Measurements from ENCODE around the gene PPFIA4.
A peak's percentile ranks its signal among the peaks of the same experiment; 100 is the strongest.

Gene PPFIA4

GRCh38 chr1:203082231-203082505 is 55.9 kb downstream of the PPFIA4 start:
- H3K4me1 ChIP-seq (ENCODE audit: control insufficient read depth in 1 of 2, insufficient read depth in 2 of 2, low read length in 2 of 2) = no peaks in the 10 kb centered on the region
- no peak overlapping the region for H3K4me3 ChIP-seq (ENCODE audit: low read depth, low read length)
- H3K23ac ChIP-seq (ENCODE audit: low read length) = no peak overlapping the region
- H3K79me2 ChIP-seq (ENCODE audit: control insufficient read depth, insufficient read depth, low read length, poor library complexity) = no peaks in the 10 kb centered on the region
- H4K12ac ChIP-seq (ENCODE audit: low read depth, low read length) = no peak overlapping the region
- no peaks in the 10 kb centered on the region for H3K36me3 ChIP-seq (ENCODE audit: control insufficient read depth in 1 of 2, insufficient read depth in 2 of 2, low read length in 2 of 2)
- H2BK12ac ChIP-seq (ENCODE audit: low read length) = no peak overlapping the region
- H2BK5ac ChIP-seq (ENCODE audit: low read depth, low read length, poor library complexity) = no peak overlapping the region
- no peak overlapping the region for H2BK120ac ChIP-seq (ENCODE audit: insufficient read depth, low read length, poor library complexity)
- no peak overlapping the region for H3K18ac ChIP-seq (ENCODE audit: low read length)
- no peak overlapping the region for H3K4ac ChIP-seq (ENCODE audit: low read depth, low read length)
- no peak overlapping the region for H2AFZ ChIP-seq (ENCODE audit: insufficient read depth, low read length, poor library complexity)
- no peaks in the 10 kb centered on the region for H3K27me3 ChIP-seq (ENCODE audit: insufficient read depth, low read length)
- H3K27ac ChIP-seq (ENCODE audit: low read depth, low read length) = no peak overlapping the region
- H3K4me2 ChIP-seq (ENCODE audit: low read length) = no peak overlapping the region
- H4K8ac ChIP-seq (ENCODE audit: low read depth, low read length) = no peak overlapping the region
- no peak overlapping the region for H2AK5ac ChIP-seq (ENCODE audit: low read length)
- H3K14ac ChIP-seq (ENCODE audit: low read length) = no peak overlapping the region
- no peak overlapping the region for H3K9ac ChIP-seq (ENCODE audit: low read length)
- no peaks in the 10 kb centered on the region for H3K79me1 ChIP-seq (ENCODE audit: low read length)
- no peak overlapping the region for H4K91ac ChIP-seq (ENCODE audit: low read depth, low read length)
- H3K9me3 ChIP-seq (ENCODE audit: insufficient read depth, low read depth, low read length) = no peaks in the 10 kb centered on the region
- no CpG with 5 or more reads among the region's 3 CpGs for WGBS (ENCODE audit: extremely low coverage, insufficient coverage, insufficient read length)
- no peak for DNase-seq

DNA sequence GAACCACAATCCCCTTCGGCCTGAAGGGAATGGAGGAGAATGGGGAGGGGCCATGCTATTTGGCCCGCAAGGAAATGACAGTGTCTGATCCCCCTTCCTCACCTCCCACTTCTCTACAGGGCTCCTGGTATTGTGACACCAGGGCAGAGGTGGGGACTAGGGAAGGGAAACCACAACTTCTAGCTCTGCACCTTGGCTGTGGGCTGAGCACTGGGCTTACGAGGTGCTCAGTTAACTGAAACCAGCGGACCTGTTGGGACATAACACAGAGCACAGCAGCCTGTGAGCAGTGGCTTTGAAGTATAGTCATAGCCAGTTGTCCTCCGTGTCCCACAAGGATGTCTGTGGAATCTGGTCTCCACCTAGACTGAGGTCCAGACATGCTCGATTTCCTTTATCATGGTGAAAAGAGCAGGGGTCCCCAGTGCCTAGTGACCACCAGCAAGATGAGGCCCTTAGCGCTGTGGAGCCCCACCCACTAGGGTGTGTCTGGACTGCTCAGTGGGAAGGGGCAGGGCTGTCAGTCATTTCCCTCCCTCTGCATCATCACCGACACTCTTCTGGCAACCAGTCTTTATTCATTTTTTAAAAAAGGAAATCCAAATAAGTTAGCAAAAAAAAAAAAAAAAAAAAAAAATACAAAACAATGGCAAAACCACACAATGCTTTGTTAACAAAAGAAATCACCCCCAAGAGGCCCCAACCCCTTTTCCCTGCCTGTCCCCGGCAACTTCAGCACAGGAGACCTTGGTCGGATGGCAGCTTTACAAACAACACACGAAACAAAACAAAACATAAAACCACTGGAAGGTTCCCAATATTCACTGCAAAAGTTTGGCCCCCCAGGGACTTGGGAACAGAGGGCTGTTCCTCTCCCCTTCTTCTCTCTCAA is 56.5 kb downstream of the PPFIA4 start:
- WGBS (ENCODE audit: extremely low coverage, insufficient coverage, insufficient read length) = no CpG with 5 or more reads among the region's 11 CpGs
- no peak overlapping the region for H2AK5ac ChIP-seq (ENCODE audit: low read length)
- no peaks in the 10 kb centered on the region for H3K27me3 ChIP-seq (ENCODE audit: insufficient read depth, low read length)
- H3K18ac ChIP-seq (ENCODE audit: low read length) = no peak overlapping the region
- no peak overlapping the region for H3K27ac ChIP-seq (ENCODE audit: low read depth, low read length)
- H3K4me1 ChIP-seq (ENCODE audit: control insufficient read depth in 1 of 2, insufficient read depth in 2 of 2, low read length in 2 of 2) = no peaks in the 10 kb centered on the region
- no peaks in the 10 kb centered on the region for H3K9me3 ChIP-seq (ENCODE audit: insufficient read depth, low read depth, low read length)
- H2AFZ ChIP-seq (ENCODE audit: insufficient read depth, low read length, poor library complexity) = no peak overlapping the region
- H3K4me2 ChIP-seq (ENCODE audit: low read length) = no peak overlapping the region
- no peaks in the 10 kb centered on the region for H3K36me3 ChIP-seq (ENCODE audit: control insufficient read depth in 1 of 2, insufficient read depth in 2 of 2, low read length in 2 of 2)
- no peak overlapping the region for H3K4me3 ChIP-seq (ENCODE audit: low read depth, low read length)
- no peak overlapping the region for H4K8ac ChIP-seq (ENCODE audit: low read depth, low read length)
- no peak overlapping the region for H3K14ac ChIP-seq (ENCODE audit: low read length)
- H2BK120ac ChIP-seq (ENCODE audit: insufficient read depth, low read length, poor library complexity) = no peak overlapping the region
- no peak overlapping the region for H2BK5ac ChIP-seq (ENCODE audit: low read depth, low read length, poor library complexity)
- H2BK12ac ChIP-seq (ENCODE audit: low read length) = no peak overlapping the region
- DNase-seq = no peak
- H4K91ac ChIP-seq (ENCODE audit: low read depth, low read length) = no peak overlapping the region
- H3K9ac ChIP-seq (ENCODE audit: low read length) = no peak overlapping the region
- H3K79me2 ChIP-seq (ENCODE audit: control insufficient read depth, insufficient read depth, low read length, poor library complexity) = no peaks in the 10 kb centered on the region
- H4K12ac ChIP-seq (ENCODE audit: low read depth, low read length) = no peak overlapping the region
- no peak overlapping the region for H3K23ac ChIP-seq (ENCODE audit: low read length)
- H3K4ac ChIP-seq (ENCODE audit: low read depth, low read length) = no peak overlapping the region
- no peaks in the 10 kb centered on the region for H3K79me1 ChIP-seq (ENCODE audit: low read length)

- no peak overlapping the region for H4K91ac ChIP-seq (ENCODE audit: low read depth, low read length)
- H3K36me3 ChIP-seq (ENCODE audit: control insufficient read depth in 1 of 2, insufficient read depth in 2 of 2, low read length in 2 of 2) = no peaks in the 10 kb centered on the region
- no peak overlapping the region for H4K12ac ChIP-seq (ENCODE audit: low read depth, low read length)
- H3K4me2 ChIP-seq (ENCODE audit: low read length) = no peak overlapping the region
- no peaks in the 10 kb centered on the region for H3K79me1 ChIP-seq (ENCODE audit: low read length)
- no peaks in the 10 kb centered on the region for H3K9me3 ChIP-seq (ENCODE audit: insufficient read depth, low read depth, low read length)
- H3K27me3 ChIP-seq (ENCODE audit: insufficient read depth, low read length) = no peaks in the 10 kb centered on the region
- H2BK120ac ChIP-seq (ENCODE audit: insufficient read depth, low read length, poor library complexity) = no peak overlapping the region
- no peak overlapping the region for H2BK12ac ChIP-seq (ENCODE audit: low read length)
- no peak overlapping the region for H3K23ac ChIP-seq (ENCODE audit: low read length)
- H3K27ac ChIP-seq (ENCODE audit: low read depth, low read length) = no peak overlapping the region
- H2AK5ac ChIP-seq (ENCODE audit: low read length) = no peak overlapping the region
- H3K9ac ChIP-seq (ENCODE audit: low read length) = no peak overlapping the region
- no peak overlapping the region for H2AFZ ChIP-seq (ENCODE audit: insufficient read depth, low read length, poor library complexity)
- H4K8ac ChIP-seq (ENCODE audit: low read depth, low read length) = no peak overlapping the region
- no peaks in the 10 kb centered on the region for H3K79me2 ChIP-seq (ENCODE audit: control insufficient read depth, insufficient read depth, low read length, poor library complexity)
- H3K4ac ChIP-seq (ENCODE audit: low read depth, low read length) = no peak overlapping the region
- DNase-seq = no peak
- no peak overlapping the region for H3K18ac ChIP-seq (ENCODE audit: low read length)
- no peak overlapping the region for H3K4me3 ChIP-seq (ENCODE audit: low read depth, low read length)
- no peak overlapping the region for H3K14ac ChIP-seq (ENCODE audit: low read length)
- WGBS (ENCODE audit: extremely low coverage, insufficient coverage, insufficient read length) = no CpG with 5 or more reads among the region's 11 CpGs
- H3K4me1 ChIP-seq (ENCODE audit: control insufficient read depth in 1 of 2, insufficient read depth in 2 of 2, low read length in 2 of 2) = no peaks in the 10 kb centered on the region
- H2BK5ac ChIP-seq (ENCODE audit: low read depth, low read length, poor library complexity) = no peak overlapping the region
Measured at GRCh38 chr1:203083463-203083921, 57.2 kb downstream of the PPFIA4 start.

- H2BK120ac ChIP-seq (ENCODE audit: insufficient read depth, low read length, poor library complexity) = no peak overlapping the region
- no peaks in the 10 kb centered on the region for H3K4me1 ChIP-seq (ENCODE audit: control insufficient read depth in 1 of 2, insufficient read depth in 2 of 2, low read length in 2 of 2)
- H3K36me3 ChIP-seq (ENCODE audit: control insufficient read depth in 1 of 2, insufficient read depth in 2 of 2, low read length in 2 of 2) = no peaks in the 10 kb centered on the region
- no peak overlapping the region for H3K23ac ChIP-seq (ENCODE audit: low read length)
- H3K79me1 ChIP-seq (ENCODE audit: low read length) = no peaks in the 10 kb centered on the region
- H3K27ac ChIP-seq (ENCODE audit: low read depth, low read length) = no peak overlapping the region
- peak in 1 of 2 donors; percentile 59 for DNase-seq
- no peak overlapping the region for H4K12ac ChIP-seq (ENCODE audit: low read depth, low read length)
- H3K9me3 ChIP-seq (ENCODE audit: insufficient read depth, low read depth, low read length) = no peaks in the 10 kb centered on the region
- no peak overlapping the region for H3K18ac ChIP-seq (ENCODE audit: low read length)
- no peak overlapping the region for H2BK12ac ChIP-seq (ENCODE audit: low read length)
- H4K8ac ChIP-seq (ENCODE audit: low read depth, low read length) = no peak overlapping the region
- H2AK5ac ChIP-seq (ENCODE audit: low read length) = no peak overlapping the region
- H4K91ac ChIP-seq (ENCODE audit: low read depth, low read length) = no peak overlapping the region
- no peak overlapping the region for H3K4ac ChIP-seq (ENCODE audit: low read depth, low read length)
- no peaks in the 10 kb centered on the region for H3K79me2 ChIP-seq (ENCODE audit: control insufficient read depth, insufficient read depth, low read length, poor library complexity)
- no peak overlapping the region for H3K14ac ChIP-seq (ENCODE audit: low read length)
- H2AFZ ChIP-seq (ENCODE audit: insufficient read depth, low read length, poor library complexity) = no peak overlapping the region
- no peaks in the 10 kb centered on the region for H3K27me3 ChIP-seq (ENCODE audit: insufficient read depth, low read length)
- WGBS (ENCODE audit: extremely low coverage, insufficient coverage, insufficient read length) = no CpG with 5 or more reads among the region's 14 CpGs
- H3K4me3 ChIP-seq (ENCODE audit: low read depth, low read length) = no peak overlapping the region
- H3K4me2 ChIP-seq (ENCODE audit: low read length) = no peak overlapping the region
- no peak overlapping the region for H2BK5ac ChIP-seq (ENCODE audit: low read depth, low read length, poor library complexity)
- no peak overlapping the region for H3K9ac ChIP-seq (ENCODE audit: low read length)
Measured at GRCh38 chr1:203084588-203085527, 58.6 kb downstream of the PPFIA4 start.

Measured in trophoblast cell (in vitro differentiated cells and primary cell).